GM23338 (cell line): Measurements from ENCODE around the gene SZT2. TPM values are rescaled to one million over a fixed set of nuclear protein-coding genes. Genes with fewer than 3 reads are reported as not detected.
"Not testable (repeated sequence)": the region's sequence is repeated elsewhere in the genome, so short reads cannot be mapped to it uniquely, and the experiment has no call there.

ENCODE experiments used
- ATAC-seq: fragments of 200-7000 bp; cut with Tn5 transposase; 3 replicates; pipeline ENCODE4 v1.9.1; 2020
- DNase-seq: peaks from one replicate; pipeline ENCODE4 v3.0.0-alpha.2; 2015; ENCODE audit warnings: low spot score
- H2AFZ ChIP-seq: fragments of 200-600 bp; sonication (generic); 2 replicates; pipeline ENCODE4 v1.8.0; 2016; ENCODE audit warnings: antibody characterized with exemption, mild to moderate bottlenecking, moderate library complexity
- H3F3A ChIP-seq: fragments of 200-600 bp; sonication (generic); replicated peaks from 2 replicates; pipeline ENCODE4 v1.8.0; 2017; ENCODE audit warnings: antibody characterized with exemption, mixed run types, low read depth
- H3K27ac ChIP-seq: fragments of 200-600 bp; sonication (generic); 2 replicates; pipeline ENCODE4 v1.6.1; 2016; ENCODE audit warnings: low read depth
- H3K27me3 ChIP-seq: fragments of 200-600 bp; sonication (generic); 2 replicates; pipeline ENCODE4 v1.8.0; 2016; ENCODE audit warnings: mild to moderate bottlenecking, mixed run types, moderate library complexity; ENCODE audit not compliant: insufficient read depth
- H3K36me3 ChIP-seq: fragments of 200-600 bp; sonication (generic); 2 replicates; pipeline ENCODE4 v1.8.0; 2016; ENCODE audit warnings: mild to moderate bottlenecking; ENCODE audit not compliant: insufficient read depth
- H3K4me1 ChIP-seq: fragments of 200-600 bp; sonication (generic); 2 replicates; pipeline ENCODE4 v1.8.0; 2016; ENCODE audit warnings: mild to moderate bottlenecking, moderate library complexity; ENCODE audit not compliant: insufficient read depth
- H3K4me2 ChIP-seq: fragments of 200-600 bp; sonication (generic); 2 replicates; pipeline ENCODE4 v1.7.1; 2017; ENCODE audit warnings: mixed run types
- H3K4me3 ChIP-seq: fragments of 200-600 bp; sonication (generic); 2 replicates; pipeline ENCODE4 v1.6.1; 2016; ENCODE audit warnings: mixed run types
- H3K79me2 ChIP-seq: fragments of 200-600 bp; sonication (generic); replicated peaks from 2 replicates; pipeline ENCODE4 v1.8.0; 2017; ENCODE audit warnings: mild to moderate bottlenecking; ENCODE audit not compliant: insufficient read depth
- H3K9me2 ChIP-seq: fragments of 200-600 bp; sonication (generic); 2 replicates; pipeline ENCODE4 v1.8.0; 2017; ENCODE audit not compliant: insufficient read depth
- H4K20me1 ChIP-seq: fragments of 200-600 bp; sonication (generic); replicated peaks from 2 replicates; pipeline ENCODE4 v1.8.0; 2017; ENCODE audit warnings: mild to moderate bottlenecking; ENCODE audit not compliant: insufficient read depth
- H3K27ac Mint-ChIP-seq: 2 replicates; pipeline ENCODE4 v1.8.0; 2020; ENCODE audit warnings: inconsistent platforms, mild to moderate bottlenecking, moderate library complexity, mixed read lengths
- H3K27me3 Mint-ChIP-seq: 3 replicates; pipeline ENCODE4 v1.8.0; 2022; ENCODE audit warnings: low read depth, mild to moderate bottlenecking, moderate library complexity, mixed read lengths, inconsistent platforms; ENCODE audit not compliant: insufficient read depth, poor library complexity
- H3K36me3 Mint-ChIP-seq: 3 replicates; pipeline ENCODE4 v1.8.0; 2021; ENCODE audit warnings: low read depth, mild to moderate bottlenecking, inconsistent platforms, moderate library complexity, mixed read lengths
- H3K4me1 Mint-ChIP-seq: 3 replicates; pipeline ENCODE4 v1.8.0; 2020; ENCODE audit warnings: mild to moderate bottlenecking, inconsistent platforms, mixed read lengths
- H3K4me3 Mint-ChIP-seq: 3 replicates; pipeline ENCODE4 v1.8.0; 2021; ENCODE audit warnings: moderate library complexity, mild to moderate bottlenecking, inconsistent platforms, mixed read lengths
- H3K9me3 Mint-ChIP-seq: 3 replicates; pipeline ENCODE4 v1.8.0; 2020; ENCODE audit warnings: moderate library complexity, mild to moderate bottlenecking, inconsistent platforms, mixed read lengths
- EZH2 ChIP-seq: fragments of 200-600 bp; sonication (generic); IDR thresholded peaks from one replicate; pipeline ENCODE4 v1.8.0; 2017; ENCODE audit warnings: antibody characterized with exemption, mild to moderate bottlenecking, low read depth; ENCODE audit not compliant: unreplicated experiment
- NANOG ChIP-seq: IDR thresholded peaks from 2 replicates; pipeline ENCODE4 v1.6.1; 2016; ENCODE audit warnings: antibody characterized with exemption, borderline replicate concordance
- POLR2AphosphoS5 ChIP-seq: IDR thresholded peaks from 2 replicates; pipeline ENCODE4 v1.6.1; 2016; ENCODE audit warnings: antibody characterized with exemption, low read depth
- STAT1 ChIP-seq: IDR thresholded peaks from one replicate; pipeline ENCODE4 v1.6.1; 2016; ENCODE audit warnings: antibody characterized with exemption; ENCODE audit not compliant: unreplicated experiment
- ZNF114 ChIP-seq: fragments of 250-450 bp; sonication (Bioruptor Pico); IDR thresholded peaks from 2 replicates; pipeline ENCODE4 v1.5.0; 2020; ENCODE audit warnings: mild to moderate bottlenecking, moderate library complexity
- polyA plus RNA-seq: library from polyadenylated mRNA; unstranded; fragments of >200 nt; fragmentation: Nextera tagmentation; extraction: Ambion mirVana; gene quantifications from 2 replicates; pipeline ENCODE4 v1.2.1, GENCODE V29; 2016
- total RNA-seq: library from RNA; depleted of rRNA; stranded (reverse); fragments of >200 nt; shearing (Covaris generic); gene quantifications from 2 replicates; pipeline ENCODE4 v1.2.3, GENCODE V29; 2014
- TF ChIP-seq, protein P1 (sequence below): IDR thresholded peaks from one replicate; pipeline ENCODE4 v1.6.1; 2018; ENCODE audit warnings: antibody characterized with exemption; ENCODE audit not compliant: unreplicated experiment

Gene SZT2
- total and polyA plus RNA-seq, 2 experiments from 2014 or later, result 4.1 to 16.1 TPM

GRCh38 chr1:43405876-43406234 lies 16.2 kb downstream of the SZT2 start (continued):
- TF ChIP-seq EZH2, result no peak
- TF ChIP-seq POLR2AphosphoS5, result no peak
- no peak for TF ChIP-seq NANOG

- no peaks in the 10 kb centered on the region; the same call in 1 of the 2 replicates for H4K20me1 ChIP-seq
- H3K4me1 ChIP-seq, result no peaks in the 10 kb centered on the region
- Mint-ChIP-seq H3K27ac (no peak overlapping the region), H3K4me1 (no peaks in the 10 kb centered on the region), H3K27me3 (peaks cover 4% of the 10 kb centered on the region), H3K36me3 (peaks cover 3% of the 10 kb centered on the region; the same call in 1 of the 3 replicates), H3K4me3 (no peak overlapping the region), H3K9me3 (peaks cover 5% of the 10 kb centered on the region; the same call in 1 of the 3 replicates)
- no peak overlapping the region for H3K4me3 ChIP-seq
- no peak for DNase-seq
- no peaks in the 10 kb centered on the region for H3K79me2 ChIP-seq
- TF ChIP-seq, protein P1, sequence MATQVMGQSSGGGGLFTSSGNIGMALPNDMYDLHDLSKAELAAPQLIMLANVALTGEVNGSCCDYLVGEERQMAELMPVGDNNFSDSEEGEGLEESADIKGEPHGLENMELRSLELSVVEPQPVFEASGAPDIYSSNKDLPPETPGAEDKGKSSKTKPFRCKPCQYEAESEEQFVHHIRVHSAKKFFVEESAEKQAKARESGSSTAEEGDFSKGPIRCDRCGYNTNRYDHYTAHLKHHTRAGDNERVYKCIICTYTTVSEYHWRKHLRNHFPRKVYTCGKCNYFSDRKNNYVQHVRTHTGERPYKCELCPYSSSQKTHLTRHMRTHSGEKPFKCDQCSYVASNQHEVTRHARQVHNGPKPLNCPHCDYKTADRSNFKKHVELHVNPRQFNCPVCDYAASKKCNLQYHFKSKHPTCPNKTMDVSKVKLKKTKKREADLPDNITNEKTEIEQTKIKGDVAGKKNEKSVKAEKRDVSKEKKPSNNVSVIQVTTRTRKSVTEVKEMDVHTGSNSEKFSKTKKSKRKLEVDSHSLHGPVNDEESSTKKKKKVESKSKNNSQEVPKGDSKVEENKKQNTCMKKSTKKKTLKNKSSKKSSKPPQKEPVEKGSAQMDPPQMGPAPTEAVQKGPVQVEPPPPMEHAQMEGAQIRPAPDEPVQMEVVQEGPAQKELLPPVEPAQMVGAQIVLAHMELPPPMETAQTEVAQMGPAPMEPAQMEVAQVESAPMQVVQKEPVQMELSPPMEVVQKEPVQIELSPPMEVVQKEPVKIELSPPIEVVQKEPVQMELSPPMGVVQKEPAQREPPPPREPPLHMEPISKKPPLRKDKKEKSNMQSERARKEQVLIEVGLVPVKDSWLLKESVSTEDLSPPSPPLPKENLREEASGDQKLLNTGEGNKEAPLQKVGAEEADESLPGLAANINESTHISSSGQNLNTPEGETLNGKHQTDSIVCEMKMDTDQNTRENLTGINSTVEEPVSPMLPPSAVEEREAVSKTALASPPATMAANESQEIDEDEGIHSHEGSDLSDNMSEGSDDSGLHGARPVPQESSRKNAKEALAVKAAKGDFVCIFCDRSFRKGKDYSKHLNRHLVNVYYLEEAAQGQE, result no peak
- TF ChIP-seq ZNF114 (no peak), STAT1 (no peak), POLR2AphosphoS5 (no peak), NANOG (no peak)
- H3K9me2 ChIP-seq, result no peaks in the 10 kb centered on the region
- no peak overlapping the region for H3K27ac ChIP-seq
- H3K4me2 ChIP-seq, result no peak overlapping the region
- ATAC-seq, result no peak
- no peak overlapping the region for H2AFZ ChIP-seq
- H3F3A ChIP-seq, result no peaks in the 10 kb centered on the region
- no peaks in the 10 kb centered on the region for H3K36me3 ChIP-seq
- no peaks in the 10 kb centered on the region for H3K27me3 ChIP-seq
Measured at GRCh38 chr1:43410571-43410970, 20.9 kb downstream of the SZT2 start.

DNA sequence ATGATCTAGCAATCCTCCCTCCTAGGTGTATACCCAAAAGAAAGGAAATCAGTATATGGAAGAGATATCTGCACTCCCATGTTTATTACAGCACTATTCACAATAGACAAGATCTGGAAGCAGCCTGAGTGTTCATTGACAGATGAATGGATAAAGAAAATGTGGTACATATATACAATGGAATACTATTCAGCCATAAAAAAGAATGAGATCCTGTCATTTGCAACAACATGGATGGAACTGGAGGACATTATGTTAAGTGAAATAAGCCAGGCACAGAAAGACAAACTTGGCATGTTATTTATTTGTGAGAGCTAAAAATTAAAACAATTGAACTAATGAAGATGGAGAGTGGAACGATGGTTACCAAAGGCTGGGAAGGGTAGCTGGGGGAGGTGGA lies 23.7 kb downstream of the SZT2 start:
- H3F3A ChIP-seq, ATAC-seq, H3K36me3 Mint-ChIP-seq, H3K4me2 ChIP-seq, H3K79me2 ChIP-seq, H4K20me1 ChIP-seq, H3K36me3 ChIP-seq, H3K27ac Mint-ChIP-seq, H3K9me2 ChIP-seq, H3K27me3 ChIP-seq, DNase-seq, H3K4me1 ChIP-seq, H3K9me3 Mint-ChIP-seq, H3K4me1 Mint-ChIP-seq, H3K4me3 Mint-ChIP-seq, H3K27ac ChIP-seq, H2AFZ ChIP-seq, H3K4me3 ChIP-seq, H3K27me3 Mint-ChIP-seq: not testable (repeated sequence)
